ENCODE measurements around the gene TCFL5.

GRCh38 chr20:62830251-62830650 lies 31.4 kb downstream of the TCFL5 start:
- TF ChIP-seq POLR2A (IDR thresholded peaks at IDR 0.05) (no peak), CTCF (IDR thresholded peaks at IDR 0.05) (no peak)

Data from esophagus squamous epithelium (tissue), 4 donors.